Measurements from ENCODE around the gene CELF4. TPM values are rescaled to one million over a fixed set of nuclear protein-coding genes. Genes with fewer than 3 reads are reported as not detected.

The CELF4 gene
- total RNA-seq, 2 donors from 2014 or later: 0.85 to 1.8 TPM

- intact Hi-C loops (cut with DNase I, micrococcal nuclease): no loop called here
- DNase-seq: no peak
- ATAC-seq: no peak
Observed at GRCh38 chr18:37391698-37392548, 173.7 kb downstream of the CELF4 start.

- intact Hi-C loops (cut with DNase I, micrococcal nuclease): no loop called here
- DNase-seq (no peak), ATAC-seq (no peak)
Observed at GRCh38 chr18:37391156-37391555, 174.4 kb downstream of the CELF4 start.

- no peak for ATAC-seq
- no peak for DNase-seq
- intact Hi-C loops (cut with DNase I, micrococcal nuclease): no loop called here
Observed at GRCh38 chr18:37390687-37391086, 174.9 kb downstream of the CELF4 start.

GRCh38 chr18:37389684-37390368, 175.8 kb downstream of the CELF4 start:
- ATAC-seq (no peak), DNase-seq (no peak)
- intact Hi-C loops (cut with DNase I, micrococcal nuclease): no loop called here

- ATAC-seq: no peak
- intact Hi-C loops (cut with DNase I, micrococcal nuclease): no loop called here
- DNase-seq: no peak
Observed at GRCh38 chr18:37389041-37389440, 176.6 kb downstream of the CELF4 start.

- DNase-seq: no peak
- no peak for ATAC-seq
- intact Hi-C loops (cut with DNase I, micrococcal nuclease): no loop called here
Observed at GRCh38 chr18:37388413-37388812, 177.2 kb downstream of the CELF4 start.

GRCh38 chr18:37385846-37386778, 179.5 kb downstream of the CELF4 start:
- DNase-seq (no peak), ATAC-seq (no peak)
- intact Hi-C loops (cut with DNase I, micrococcal nuclease): no loop called here

- no peak for DNase-seq
- no peak for ATAC-seq
- intact Hi-C loops (cut with DNase I, micrococcal nuclease): no loop called here
Observed at GRCh38 chr18:37383846-37384595, 181.6 kb downstream of the CELF4 start.

GRCh38 chr18:37383036-37383785, 182.4 kb downstream of the CELF4 start:
- DNase-seq (no peak), ATAC-seq (no peak)
- intact Hi-C loops (cut with DNase I, micrococcal nuclease): no loop called here

GRCh38 chr18:37381554-37381953, 184.0 kb downstream of the CELF4 start:
- ATAC-seq (no peak), DNase-seq (no peak)
- intact Hi-C loops (cut with DNase I, micrococcal nuclease): no loop called here

- DNase-seq (no peak), ATAC-seq (no peak)
- intact Hi-C loops (cut with DNase I, micrococcal nuclease): no loop called here
Observed at GRCh38 chr18:37380546-37381110, 185.0 kb downstream of the CELF4 start.

- no peak for ATAC-seq
- intact Hi-C loops (cut with DNase I, micrococcal nuclease): no loop called here
- DNase-seq: no peak
Observed at GRCh38 chr18:37378336-37379010, 187.1 kb downstream of the CELF4 start.

GRCh38 chr18:37375181-37375580, 190.4 kb downstream of the CELF4 start:
- DNase-seq: no peak
- ATAC-seq: no peak
- intact Hi-C loops (cut with DNase I, micrococcal nuclease): no loop called here

- no peak for ATAC-seq
- no peak for DNase-seq
- intact Hi-C loops (cut with DNase I, micrococcal nuclease): no loop called here
Observed at GRCh38 chr18:37368110-37368954, 197.3 kb downstream of the CELF4 start.

- DNase-seq (no peak), ATAC-seq (no peak)
- intact Hi-C loops (cut with DNase I, micrococcal nuclease): no loop called here
Observed at GRCh38 chr18:37364237-37364636, 201.4 kb downstream of the CELF4 start.

- intact Hi-C loops (cut with DNase I, micrococcal nuclease): no loop called here
- ATAC-seq (no peak), DNase-seq (no peak)
Observed at GRCh38 chr18:37362158-37362890, 203.3 kb downstream of the CELF4 start.

All from left colon (tissue), 2 donors.